GM12865 (cell line): Measurements from ENCODE around the gene PLXNA1.

ENCODE experiments used
- DNase-seq: peaks from one replicate; pipeline ENCODE4 v3.0.0; 2010; ENCODE audit warnings: low read depth
- H3K4me3 ChIP-seq: 2 replicates; pipeline ENCODE4 v1.5.1; 2011; ENCODE audit warnings: mild to moderate bottlenecking, low read depth, low read length, control low read depth
- CTCF ChIP-seq: IDR thresholded peaks from 2 replicates; pipeline ENCODE4 v1.5.1; 2011; ENCODE audit warnings: low read length, control low read depth, low read depth, inconsistent platforms; ENCODE audit not compliant: insufficient read depth; ENCODE audit errors: missing control alignments

The PLXNA1 gene

GRCh38 chr3:126973814-126974213 lies 9.1 kb upstream of the PLXNA1 start:
- TF ChIP-seq CTCF, result no peak
- DNase-seq, result no peak
- no peak overlapping the region for H3K4me3 ChIP-seq

GRCh38 chr3:126974756-126975155 lies 8.2 kb upstream of the PLXNA1 start:
- DNase-seq, result no peak
- TF ChIP-seq CTCF, result no peak
- H3K4me3 ChIP-seq, result no peak overlapping the region

GRCh38 chr3:126976906-126977305 lies 6.0 kb upstream of the PLXNA1 start:
- no peak for TF ChIP-seq CTCF

GRCh38 chr3:126977821-126978220 lies 5.1 kb upstream of the PLXNA1 start:
- no peak for DNase-seq
- no peak for TF ChIP-seq CTCF
- H3K4me3 ChIP-seq, result no peak overlapping the region

More at GRCh38 chr3:126976906-126977305, 6.0 kb upstream of the PLXNA1 start:
- no peak overlapping the region for H3K4me3 ChIP-seq
- DNase-seq, result no peak

GRCh38 chr3:126978291-126978690 lies 4.6 kb upstream of the PLXNA1 start:
- no peak for TF ChIP-seq CTCF
- no peak overlapping the region for H3K4me3 ChIP-seq
- DNase-seq, result no peak

GRCh38 chr3:126979046-126979628 lies 3.8 kb upstream of the PLXNA1 start:
- TF ChIP-seq CTCF, result no peak
- H3K4me3 ChIP-seq, result no peak overlapping the region
- no peak for DNase-seq

- no peak overlapping the region for H3K4me3 ChIP-seq
- TF ChIP-seq CTCF, result no peak
- no peak for DNase-seq
Observed at GRCh38 chr3:126980266-126980811, 2.6 kb upstream of the PLXNA1 start.
